Measurements from ENCODE around the gene ACBD4. TPM values are rescaled to one million over a fixed set of nuclear protein-coding genes. Genes with fewer than 3 reads are reported as not detected.

The ACBD4 gene
- total and polyA plus RNA-seq, 2 of the 13 experiments (the other 11 are each of a cell fraction or from before 2014, with no cell fraction given): 16.1 to 26.9 TPM

DNA sequence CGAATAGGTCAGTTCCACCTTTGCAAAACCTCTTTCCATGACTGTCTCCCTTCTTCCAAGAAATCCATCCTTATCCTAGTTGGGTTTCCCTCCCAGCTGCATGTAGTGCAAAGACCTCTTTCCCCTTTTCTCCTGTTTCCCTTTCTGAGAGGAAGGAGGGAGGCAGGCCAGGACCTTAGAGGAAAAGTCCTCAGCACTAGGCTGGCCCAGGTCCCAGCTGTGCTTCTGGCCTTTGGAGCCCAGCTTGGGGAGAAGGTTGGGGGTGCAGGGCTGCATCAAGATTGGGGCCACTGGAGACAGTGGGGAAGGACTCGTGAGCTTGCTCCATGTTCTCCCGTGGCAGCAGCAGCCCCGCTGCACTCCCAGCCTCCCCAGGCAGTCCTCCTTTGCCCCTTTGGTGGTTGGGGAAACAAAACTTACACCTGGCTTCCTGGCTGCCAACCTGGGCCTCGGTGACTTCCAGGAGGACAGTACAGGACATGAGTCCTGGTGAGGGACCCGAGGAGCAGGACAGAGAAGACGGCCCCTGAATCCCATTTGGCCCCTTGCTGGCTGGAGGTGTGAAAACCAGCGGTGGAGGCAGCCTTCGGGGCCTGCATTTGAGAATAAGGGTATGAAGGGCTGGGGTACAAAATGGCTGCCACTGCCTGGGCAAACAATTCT lies 26.7 kb downstream of the ACBD4 start (continued):
- TF ChIP-seq, protein P1, sequence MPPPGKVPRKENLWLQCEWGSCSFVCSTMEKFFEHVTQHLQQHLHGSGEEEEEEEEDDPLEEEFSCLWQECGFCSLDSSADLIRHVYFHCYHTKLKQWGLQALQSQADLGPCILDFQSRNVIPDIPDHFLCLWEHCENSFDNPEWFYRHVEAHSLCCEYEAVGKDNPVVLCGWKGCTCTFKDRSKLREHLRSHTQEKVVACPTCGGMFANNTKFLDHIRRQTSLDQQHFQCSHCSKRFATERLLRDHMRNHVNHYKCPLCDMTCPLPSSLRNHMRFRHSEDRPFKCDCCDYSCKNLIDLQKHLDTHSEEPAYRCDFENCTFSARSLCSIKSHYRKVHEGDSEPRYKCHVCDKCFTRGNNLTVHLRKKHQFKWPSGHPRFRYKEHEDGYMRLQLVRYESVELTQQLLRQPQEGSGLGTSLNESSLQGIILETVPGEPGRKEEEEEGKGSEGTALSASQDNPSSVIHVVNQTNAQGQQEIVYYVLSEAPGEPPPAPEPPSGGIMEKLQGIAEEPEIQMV (CRISPR knock-in tag; IDR thresholded peaks at IDR 0.05; ENCODE audit: low read depth): no peak
- TF ChIP-seq SOX6 (IDR thresholded peaks at IDR 0.05) (no peak), SOX6 (CRISPR knock-in tag; IDR thresholded peaks at IDR 0.05) (no peak), RFXANK (CRISPR knock-in tag; IDR thresholded peaks at IDR 0.05) (no peak), ZNF678 (CRISPR knock-in tag; IDR thresholded peaks at IDR 0.05) (0 out of 2 replicates have a peak, but pooled peaks have one; percentile 61), ZNF432 (CRISPR knock-in tag; IDR thresholded peaks at IDR 0.05; ENCODE audit: borderline replicate concordance) (no peak), RARG (CRISPR knock-in tag; IDR thresholded peaks at IDR 0.05; ENCODE audit: low read depth) (no peak), EED (CRISPR knock-in tag; IDR thresholded peaks at IDR 0.05) (no peak), FOXP1 (IDR thresholded peaks at IDR 0.05) (no peak), FOXP1 (CRISPR knock-in tag; IDR thresholded peaks at IDR 0.05) (no peak; the same call in 1 of the 2 replicates), MATR3 (CRISPR knock-in tag; IDR thresholded peaks at IDR 0.05) (no peak), GABPA (IDR thresholded peaks at IDR 0.05; ENCODE audit: low read depth, low read length) (no peak), GABPA (CRISPR knock-in tag; IDR thresholded peaks at IDR 0.05; ENCODE audit: low read depth) (no peak), IKZF1 (IDR thresholded peaks at IDR 0.05) (no peak), ZNF549 (CRISPR knock-in tag; IDR thresholded peaks at IDR 0.05) (no peak), ZNF672 (CRISPR knock-in tag; IDR thresholded peaks at IDR 0.05) (no peak), NFYC (CRISPR knock-in tag; IDR thresholded peaks at IDR 0.05) (no peak), PAX8 (CRISPR knock-in tag; IDR thresholded peaks at IDR 0.05; ENCODE audit: borderline replicate concordance) (0 out of 2 replicates have a peak, but pooled peaks have one; percentile 37), JUN (CRISPR knock-in tag; IDR thresholded peaks at IDR 0.05) (no peak), SALL2 (CRISPR knock-in tag; IDR thresholded peaks at IDR 0.05) (no peak), ZNF230 (CRISPR knock-in tag; IDR thresholded peaks at IDR 0.05) (no peak), ZSCAN22 (CRISPR knock-in tag; IDR thresholded peaks at IDR 0.05) (no peak; the same call in 1 of the 2 replicates), FLYWCH1 (CRISPR knock-in tag; IDR thresholded peaks at IDR 0.05) (no peak), ZNF878 (CRISPR knock-in tag; IDR thresholded peaks at IDR 0.05) (no peak), GTF3A (CRISPR knock-in tag; conservative IDR thresholded peaks at IDR 0.05) (0 out of 2 replicates have a peak, but pooled peaks have one; percentile 2), ZNF431 (CRISPR knock-in tag; IDR thresholded peaks at IDR 0.05; ENCODE audit: borderline replicate concordance, low read depth) (0 out of 2 replicates have a peak, but pooled peaks have one; percentile 26), SIX4 (CRISPR knock-in tag; IDR thresholded peaks at IDR 0.05) (no peak), ELF4 (CRISPR knock-in tag; IDR thresholded peaks at IDR 0.05; ENCODE audit: borderline replicate concordance) (no peak), CAMTA2 (CRISPR knock-in tag; IDR thresholded peaks at IDR 0.05; ENCODE audit: borderline replicate concordance) (no peak)
- TF ChIP-seq, protein P2, sequence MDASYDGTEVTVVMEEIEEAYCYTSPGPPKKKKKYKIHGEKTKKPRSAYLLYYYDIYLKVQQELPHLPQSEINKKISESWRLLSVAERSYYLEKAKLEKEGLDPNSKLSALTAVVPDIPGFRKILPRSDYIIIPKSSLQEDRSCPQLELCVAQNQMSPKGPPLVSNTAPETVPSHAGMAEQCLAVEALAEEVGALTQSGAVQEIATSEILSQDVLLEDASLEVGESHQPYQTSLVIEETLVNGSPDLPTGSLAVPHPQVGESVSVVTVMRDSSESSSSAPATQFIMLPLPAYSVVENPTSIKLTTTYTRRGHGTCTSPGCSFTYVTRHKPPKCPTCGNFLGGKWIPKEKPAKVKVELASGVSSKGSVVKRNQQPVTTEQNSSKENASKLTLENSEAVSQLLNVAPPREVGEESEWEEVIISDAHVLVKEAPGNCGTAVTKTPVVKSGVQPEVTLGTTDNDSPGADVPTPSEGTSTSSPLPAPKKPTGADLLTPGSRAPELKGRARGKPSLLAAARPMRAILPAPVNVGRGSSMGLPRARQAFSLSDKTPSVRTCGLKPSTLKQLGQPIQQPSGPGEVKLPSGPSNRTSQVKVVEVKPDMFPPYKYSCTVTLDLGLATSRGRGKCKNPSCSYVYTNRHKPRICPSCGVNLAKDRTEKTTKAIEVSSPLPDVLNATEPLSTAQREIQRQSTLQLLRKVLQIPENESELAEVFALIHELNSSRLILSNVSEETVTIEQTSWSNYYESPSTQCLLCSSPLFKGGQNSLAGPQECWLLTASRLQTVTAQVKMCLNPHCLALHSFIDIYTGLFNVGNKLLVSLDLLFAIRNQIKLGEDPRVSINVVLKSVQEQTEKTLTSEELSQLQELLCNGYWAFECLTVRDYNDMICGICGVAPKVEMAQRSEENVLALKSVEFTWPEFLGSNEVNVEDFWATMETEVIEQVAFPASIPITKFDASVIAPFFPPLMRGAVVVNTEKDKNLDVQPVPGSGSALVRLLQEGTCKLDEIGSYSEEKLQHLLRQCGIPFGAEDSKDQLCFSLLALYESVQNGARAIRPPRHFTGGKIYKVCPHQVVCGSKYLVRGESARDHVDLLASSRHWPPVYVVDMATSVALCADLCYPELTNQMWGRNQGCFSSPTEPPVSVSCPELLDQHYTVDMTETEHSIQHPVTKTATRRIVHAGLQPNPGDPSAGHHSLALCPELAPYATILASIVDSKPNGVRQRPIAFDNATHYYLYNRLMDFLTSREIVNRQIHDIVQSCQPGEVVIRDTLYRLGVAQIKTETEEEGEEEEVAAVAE (CRISPR knock-in tag; IDR thresholded peaks at IDR 0.05; ENCODE audit: borderline replicate concordance): no peak
